ENCODE results near the gene SCN5A.

SCN5A gene

GRCh38 chr3:38648024-38648658 lies 1.3 kb downstream of the SCN5A start:
- H3K4me3 ChIP-seq (ENCODE audit: low read depth, low read length), result no peak overlapping the region
- TF ChIP-seq CTCF (IDR thresholded peaks at IDR 0.05; ENCODE audit: borderline replicate concordance, insufficient read depth, low read depth, low read length), result no peak

GRCh38 chr3:38647217-38647970 lies 2.1 kb downstream of the SCN5A start:
- no peak for TF ChIP-seq CTCF (IDR thresholded peaks at IDR 0.05; ENCODE audit: borderline replicate concordance, insufficient read depth, low read depth, low read length)
- H3K4me3 ChIP-seq (ENCODE audit: low read depth, low read length), result no peak overlapping the region

GRCh38 chr3:38646630-38647029 lies 2.9 kb downstream of the SCN5A start:
- TF ChIP-seq CTCF (IDR thresholded peaks at IDR 0.05; ENCODE audit: borderline replicate concordance, insufficient read depth, low read depth, low read length), result peak; percentile 54; the same call in 1 of the 2 replicates
- no peak overlapping the region for H3K4me3 ChIP-seq (ENCODE audit: low read depth, low read length)

GRCh38 chr3:38646062-38646461 lies 3.4 kb downstream of the SCN5A start:
- TF ChIP-seq CTCF (IDR thresholded peaks at IDR 0.05; ENCODE audit: borderline replicate concordance, insufficient read depth, low read depth, low read length), result no peak
- no peak overlapping the region for H3K4me3 ChIP-seq (ENCODE audit: low read depth, low read length)

- no peak overlapping the region for H3K4me3 ChIP-seq (ENCODE audit: low read depth, low read length)
- TF ChIP-seq CTCF (IDR thresholded peaks at IDR 0.05; ENCODE audit: borderline replicate concordance, insufficient read depth, low read depth, low read length), result no peak
Observed at GRCh38 chr3:38645601-38646000, 3.9 kb downstream of the SCN5A start.

- no peak overlapping the region for H3K4me3 ChIP-seq (ENCODE audit: low read depth, low read length)
- no peak for TF ChIP-seq CTCF (IDR thresholded peaks at IDR 0.05; ENCODE audit: borderline replicate concordance, insufficient read depth, low read depth, low read length)
Observed at GRCh38 chr3:38645076-38645475, 4.4 kb downstream of the SCN5A start.

GRCh38 chr3:38644662-38645053 lies 4.8 kb downstream of the SCN5A start:
- TF ChIP-seq CTCF (IDR thresholded peaks at IDR 0.05; ENCODE audit: borderline replicate concordance, insufficient read depth, low read depth, low read length), result no peak
- no peak overlapping the region for H3K4me3 ChIP-seq (ENCODE audit: low read depth, low read length)

Measured in GM12875 (cell line).